Activated CD4-positive, alpha-beta T cell treated with anti-CD3 and anti-CD28 coated beads for 36 hours (primary cell): ENCODE measurements around the gene HOXD8. TPM values are rescaled to one million over a fixed set of nuclear protein-coding genes. Genes with fewer than 3 reads are reported as not detected.

Source experiments
- ATAC-seq: fragments of 200-7000 bp; cut with Tn5 transposase; one replicate; pipeline ENCODE4 v1.10.0; 2021; ENCODE audit warnings: mild to moderate bottlenecking, moderate library complexity
- CTCF ChIA-PET: fragments of 350-600 bp; sonication (Branson Sonifier 250); formaldehyde crosslinking; loops from one replicate; lab custom pipeline; 2021; ENCODE audit warnings: antibody characterized with exemption; lab: Charles Lee
- POLR2A ChIA-PET: fragments of 350-600 bp; sonication (Branson Sonifier 250); formaldehyde crosslinking; loops from one replicate; lab custom pipeline; 2021; ENCODE audit warnings: antibody characterized with exemption, inconsistent platforms; lab: Charles Lee
- DNase-seq: peaks from one replicate; pipeline ENCODE4 v3.0.0-alpha.2; 2020
- H3K27ac Mint-ChIP-seq: one replicate; pipeline ENCODE4 v1.8.0; 2021; ENCODE audit warnings: mixed read lengths
- H3K27me3 Mint-ChIP-seq: one replicate; pipeline ENCODE4 v1.8.0; 2021; ENCODE audit warnings: mixed read lengths
- H3K36me3 Mint-ChIP-seq: one replicate; pipeline ENCODE4 v1.8.0; 2021; ENCODE audit warnings: low read depth, mixed read lengths
- H3K4me1 Mint-ChIP-seq: one replicate; pipeline ENCODE4 v1.8.0; 2021; ENCODE audit warnings: mixed read lengths
- H3K4me3 Mint-ChIP-seq: one replicate; pipeline ENCODE4 v1.8.0; 2021; ENCODE audit warnings: mild to moderate bottlenecking, moderate library complexity, mixed read lengths
- H3K9me3 Mint-ChIP-seq: one replicate; pipeline ENCODE4 v1.8.0; 2021; ENCODE audit warnings: low read depth, mixed read lengths
- intact Hi-C, 2 experiments: fragments of 100-400 bp; cut with DNase I in 1 of 2; cut with micrococcal nuclease in 1 of 2; formaldehyde crosslinking; loops; one replicate each; pipeline versions ENCODE4 v1.14.2 to v1.15.1; 2022 to 2024; cut with DNase I, micrococcal nuclease
- total RNA-seq, 2 experiments: library from RNA; stranded (reverse); gene quantifications; one replicate each; pipeline ENCODE4 v1.2.3, GENCODE V29; 2021

HOXD8 gene
- total RNA-seq, 2 experiments from 2014 or later: not detected

DNA sequence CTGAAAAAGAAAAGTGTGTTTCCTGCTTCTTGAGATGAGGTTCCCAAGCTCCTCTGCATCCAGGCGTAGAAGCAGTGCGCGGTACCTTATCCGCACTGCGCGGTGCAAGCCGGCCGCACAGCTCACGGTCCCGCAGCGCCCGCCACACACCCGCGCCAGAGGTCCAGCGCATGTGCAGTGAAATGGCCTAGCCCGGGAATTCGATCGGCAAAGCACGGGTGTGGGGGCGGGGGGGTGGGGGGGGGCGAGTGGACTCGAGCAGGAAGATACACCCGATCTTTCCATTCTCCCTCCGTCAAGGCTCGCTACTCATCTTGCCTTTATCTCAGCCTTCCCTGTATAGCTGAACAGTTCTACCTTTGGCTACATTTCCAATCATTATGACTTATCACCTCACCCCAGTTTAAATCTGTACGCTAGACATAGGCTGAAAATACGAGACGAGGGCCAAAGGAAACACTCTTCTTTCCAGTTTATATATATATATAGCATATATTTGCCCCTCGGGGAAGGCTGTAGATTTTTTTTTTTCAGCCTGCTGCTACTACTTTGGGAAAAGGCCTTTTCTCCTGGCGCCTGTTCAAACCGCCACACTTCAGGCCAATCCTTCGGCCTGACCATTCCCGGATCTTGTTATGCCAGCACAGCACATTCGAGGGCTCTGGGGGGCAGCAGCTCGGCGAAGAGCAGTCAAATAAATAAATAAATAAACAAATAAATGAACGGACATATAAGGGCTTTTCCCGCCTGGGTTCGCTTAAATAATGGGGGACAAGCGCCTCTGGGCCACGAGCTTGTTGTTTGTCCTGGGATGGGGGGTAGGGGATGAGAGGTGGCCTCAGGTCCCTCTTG, 10.4 kb downstream of the HOXD8 start:
- Mint-ChIP-seq H3K9me3 (peaks cover 3% of the 10 kb centered on the region), H3K36me3 (no peaks in the 10 kb centered on the region), H3K4me3 (no peak overlapping the region), H3K27ac (no peak overlapping the region), H3K27me3 (peaks cover 78% of the 10 kb centered on the region), H3K4me1 (peaks cover 21% of the 10 kb centered on the region)
- CTCF ChIA-PET: interaction anchor here (0.5 to 3.7 kb wide), 24 partner anchors 8 to 1009 kb away, joined by 3 to 59 read pairs (median 5); partner anchors contain the start of gene HOXD4
- POLR2A ChIA-PET: interaction anchor here (0.6 kb wide), 1 partner anchor 308 kb away, joined by 3 read pairs; no protein-coding TSS in a partner anchor
- no peak for DNase-seq
- intact Hi-C loops: loop anchor here (1.0 to 5.0 kb wide), 7 partner anchors 32 to 1007 kb away; no protein-coding TSS in a partner anchor
- no peak for ATAC-seq

DNA sequence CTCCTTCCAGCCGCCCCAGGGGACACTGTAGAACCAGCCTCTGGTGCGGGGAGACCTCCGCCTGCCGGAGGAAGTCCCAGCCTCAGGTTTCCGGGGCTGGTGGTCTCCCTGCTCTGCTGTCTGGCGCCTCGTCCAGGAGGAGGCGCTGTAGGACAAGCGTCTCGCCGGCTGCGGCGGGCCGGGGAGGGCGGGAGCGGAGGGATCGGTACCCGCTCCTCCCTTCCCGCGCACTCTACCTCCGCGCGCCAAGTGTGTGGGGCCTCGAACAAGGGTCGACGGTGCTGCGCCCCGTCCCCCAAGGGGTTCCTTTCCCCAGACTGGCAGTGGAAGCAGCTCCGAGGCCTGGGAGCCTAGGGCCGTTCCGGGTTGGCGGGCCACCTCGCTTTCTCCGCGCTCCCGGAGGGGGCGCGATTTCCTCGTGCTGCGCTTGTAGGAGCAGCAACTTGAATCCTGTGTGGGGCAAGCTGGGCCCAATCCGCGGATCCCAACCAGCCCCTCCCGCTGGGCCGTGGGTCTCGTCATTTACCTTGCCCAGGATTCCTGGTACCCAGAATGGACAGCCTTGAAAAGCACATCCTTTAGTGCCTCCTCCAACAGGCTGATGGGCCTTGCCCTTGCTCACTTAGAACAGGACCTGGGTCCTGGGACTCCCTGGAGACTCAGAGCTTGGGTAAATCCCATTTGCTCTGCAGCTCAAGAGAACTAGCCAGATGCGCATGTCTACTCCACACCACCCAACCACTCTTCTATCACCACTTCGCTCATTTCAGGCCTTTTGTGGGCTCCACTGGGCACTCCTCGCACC, 11.2 kb downstream of the HOXD8 start:
- no peaks in the 10 kb centered on the region for H3K36me3 Mint-ChIP-seq
- POLR2A ChIA-PET: interaction anchor here (0.6 kb wide), 1 partner anchor 308 kb away, joined by 3 read pairs; no protein-coding TSS in a partner anchor
- H3K27me3 Mint-ChIP-seq: peaks cover 77% of the 10 kb centered on the region
- H3K4me1 Mint-ChIP-seq: peaks cover 17% of the 10 kb centered on the region
- no peak overlapping the region for H3K4me3 Mint-ChIP-seq
- peaks cover 3% of the 10 kb centered on the region for H3K9me3 Mint-ChIP-seq
- CTCF ChIA-PET: interaction anchor here (0.6 to 3.7 kb wide), 24 partner anchors 9 to 1008 kb away, joined by 3 to 59 read pairs (median 6); partner anchors contain the start of gene HOXD4
- ATAC-seq (peak; percentile 93), DNase-seq (peak; percentile 85)
- no peak overlapping the region for H3K27ac Mint-ChIP-seq
- intact Hi-C loops: loop anchor here (1.0 to 5.0 kb wide), 6 partner anchors 315 to 1007 kb away; no protein-coding TSS in a partner anchor

- intact Hi-C loops: loop anchor here in 1 of 2 experiments (5.0 kb wide), 2 partner anchors 675 to 1005 kb away; no protein-coding TSS in a partner anchor
These were observed 12.8 kb downstream of the HOXD8 start for GRCh38 chr2:176142281-176142680.

DNA sequence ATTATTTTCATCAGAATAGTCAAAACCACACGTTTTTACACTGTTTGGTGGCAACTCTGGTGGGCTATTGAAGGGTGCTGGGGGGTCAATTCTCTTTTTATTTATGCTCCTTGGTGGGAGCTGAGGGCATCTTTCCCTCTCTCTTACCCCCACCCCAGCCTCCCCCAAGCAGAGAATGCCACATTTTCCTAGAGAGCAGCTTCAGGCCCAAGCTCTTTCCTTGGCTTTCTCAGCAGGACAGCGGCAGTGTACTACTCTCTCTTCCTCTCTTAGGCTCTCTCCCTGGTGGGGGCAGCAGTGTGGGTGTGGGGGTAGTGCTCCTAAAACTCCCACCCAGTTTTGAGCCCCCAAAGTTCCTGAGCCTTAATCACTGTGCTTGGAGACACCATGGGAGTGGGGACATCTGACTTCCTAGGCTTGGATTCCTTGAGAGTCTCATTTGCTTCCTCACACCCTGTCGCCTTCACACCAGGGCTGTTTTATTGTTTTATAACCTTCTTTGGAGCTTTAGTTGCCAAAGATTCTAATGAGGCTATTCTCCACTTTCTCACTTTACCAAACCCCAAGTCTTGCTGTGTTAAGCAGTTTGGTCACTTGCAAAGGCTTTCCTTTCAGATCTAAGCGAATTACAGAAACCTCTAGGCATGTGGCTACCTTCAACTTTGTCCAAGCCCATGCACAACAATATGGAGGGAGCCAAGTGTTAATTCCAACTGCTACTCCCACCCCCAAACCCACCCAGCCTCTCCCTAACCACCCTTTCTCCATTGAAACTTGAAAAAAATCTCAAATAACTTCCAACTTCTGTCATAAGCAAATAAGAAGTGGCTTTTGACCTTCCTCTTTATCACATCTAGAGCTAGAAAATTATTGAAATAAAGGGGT, 15.8 kb downstream of the HOXD8 start:
- no peaks in the 10 kb centered on the region for H3K9me3 Mint-ChIP-seq
- H3K4me1 Mint-ChIP-seq: peaks cover 5% of the 10 kb centered on the region
- no peak overlapping the region for H3K27ac Mint-ChIP-seq
- no peak overlapping the region for H3K4me3 Mint-ChIP-seq
- no peak for ATAC-seq
- ChIA-PET CTCF (interaction anchor here (0.5 to 3.0 kb wide), 8 partner anchors 8 to 507 kb away, joined by 3 to 12 read pairs (median 4); partner anchors contain the start of gene HOXD8), POLR2A (interaction anchor here (0.6 kb wide), 1 partner anchor 27 kb away, joined by 4 read pairs; no protein-coding TSS in a partner anchor)
- intact Hi-C loops: no loop called here
- peaks cover 82% of the 10 kb centered on the region for H3K27me3 Mint-ChIP-seq
- H3K36me3 Mint-ChIP-seq: no peaks in the 10 kb centered on the region
- DNase-seq: no peak

More at GRCh38 chr2:176142281-176142680, 12.8 kb downstream of the HOXD8 start:
- ATAC-seq: no peak
- H3K36me3 Mint-ChIP-seq: no peaks in the 10 kb centered on the region
- H3K4me1 Mint-ChIP-seq: peaks cover 10% of the 10 kb centered on the region
- DNase-seq: no peak
- POLR2A ChIA-PET: no interaction called here
- H3K27ac Mint-ChIP-seq: no peak overlapping the region
- H3K9me3 Mint-ChIP-seq: peaks cover 3% of the 10 kb centered on the region
- H3K4me3 Mint-ChIP-seq: no peak overlapping the region
- CTCF ChIA-PET: interaction anchor here (3.0 kb wide), 1 partner anchor 510 kb away, joined by 12 read pairs; no protein-coding TSS in a partner anchor
- peaks cover 80% of the 10 kb centered on the region for H3K27me3 Mint-ChIP-seq

GRCh38 chr2:176146101-176146500, 16.6 kb downstream of the HOXD8 start:
- Mint-ChIP-seq H3K36me3 (no peaks in the 10 kb centered on the region), H3K4me3 (no peak overlapping the region), H3K27ac (no peak overlapping the region), H3K27me3 (peaks cover 87% of the 10 kb centered on the region), H3K9me3 (no peaks in the 10 kb centered on the region), H3K4me1 (peaks cover 6% of the 10 kb centered on the region)
- no peak for DNase-seq
- no peak for ATAC-seq
- CTCF ChIA-PET: interaction anchor here (0.5 to 2.6 kb wide), 3 partner anchors 11 to 19 kb away, joined by 3 to 9 read pairs (median 8); no protein-coding TSS in a partner anchor
- intact Hi-C loops: no loop called here
- POLR2A ChIA-PET: no interaction called here

DNA sequence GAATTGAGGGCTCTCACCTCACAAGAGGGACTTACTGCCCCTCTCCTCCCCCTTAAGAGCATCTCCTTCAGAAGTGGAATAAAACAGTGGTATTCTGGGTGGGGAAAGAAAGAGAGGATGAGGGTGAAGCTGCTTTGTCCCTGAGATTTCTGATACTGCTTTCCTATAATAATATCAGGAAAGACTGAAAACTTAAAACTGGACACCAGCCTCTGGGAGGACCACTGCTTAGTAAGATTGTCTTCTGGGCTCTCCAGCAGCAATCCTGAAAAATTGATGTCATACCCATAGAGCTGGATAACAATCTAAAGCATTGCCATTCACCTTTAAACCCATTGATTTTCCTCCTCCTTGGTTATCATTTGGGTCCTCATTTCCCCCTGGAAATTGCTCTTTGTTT, 17.1 kb downstream of the HOXD8 start:
- Mint-ChIP-seq H3K27ac (no peak overlapping the region), H3K27me3 (peaks cover 86% of the 10 kb centered on the region)

GRCh38 chr2:176147210-176147799, 17.8 kb downstream of the HOXD8 start:
- Mint-ChIP-seq H3K27me3 (peaks cover 81% of the 10 kb centered on the region), H3K36me3 (no peaks in the 10 kb centered on the region), H3K9me3 (no peaks in the 10 kb centered on the region), H3K4me3 (no peak overlapping the region), H3K27ac (no peak overlapping the region), H3K4me1 (peaks cover 6% of the 10 kb centered on the region)
- ChIA-PET POLR2A (no interaction called here), CTCF (interaction anchor here (0.6 to 2.6 kb wide), 3 partner anchors 21 to 1142 kb away, joined by 3 to 9 read pairs (median 3); no protein-coding TSS in a partner anchor)
- intact Hi-C loops: no loop called here
- DNase-seq: no peak
- no peak for ATAC-seq

More for the DNA sequence above, 17.1 kb downstream of the HOXD8 start:
- Mint-ChIP-seq H3K9me3 (no peaks in the 10 kb centered on the region), H3K36me3 (no peaks in the 10 kb centered on the region), H3K4me1 (peaks cover 6% of the 10 kb centered on the region), H3K4me3 (no peak overlapping the region)
- intact Hi-C loops: no loop called here
- ChIA-PET POLR2A (no interaction called here), CTCF (interaction anchor here (0.6 to 2.6 kb wide), 2 partner anchors 20 to 1143 kb away, joined by 3 to 9 read pairs; no protein-coding TSS in a partner anchor)
- no peak for DNase-seq
- ATAC-seq: no peak

DNA sequence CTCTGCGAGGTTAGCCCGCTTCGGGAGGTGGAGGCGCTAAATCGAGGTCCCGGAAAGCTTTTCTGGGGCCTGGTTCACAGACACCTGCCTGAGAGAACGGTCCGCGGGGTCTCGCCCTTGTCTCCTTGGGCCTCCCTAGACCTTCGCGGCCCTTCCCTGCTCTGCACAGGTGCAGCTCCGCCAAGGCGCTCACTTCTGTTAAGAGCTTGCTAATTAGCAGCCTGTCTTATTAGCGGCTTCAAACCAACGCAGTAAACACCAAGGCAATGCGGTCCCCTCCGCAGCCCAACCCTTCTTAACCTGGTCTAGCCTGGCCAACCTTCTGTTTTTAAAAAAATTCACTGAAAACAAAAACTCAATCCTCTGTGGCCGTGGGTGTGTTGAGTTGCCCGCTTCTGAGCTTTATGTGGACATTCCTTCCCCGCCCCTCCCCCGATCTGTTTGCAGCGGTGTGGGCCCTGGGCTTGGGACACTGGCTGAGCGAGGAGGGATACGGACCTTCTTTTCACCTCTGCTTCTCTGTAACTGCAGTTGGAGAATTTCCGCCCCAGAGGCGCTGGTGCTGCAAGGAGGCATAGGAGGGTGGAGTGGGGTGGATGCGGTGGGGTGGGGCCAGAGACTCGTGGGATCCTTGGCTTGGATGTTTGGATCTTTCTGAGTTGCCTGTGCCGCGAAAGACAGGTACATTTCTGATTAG, 18.4 kb downstream of the HOXD8 start:
- Mint-ChIP-seq H3K27ac (no peak overlapping the region), H3K9me3 (no peaks in the 10 kb centered on the region), H3K27me3 (peaks cover 83% of the 10 kb centered on the region), H3K4me3 (no peak overlapping the region), H3K4me1 (peaks cover 6% of the 10 kb centered on the region), H3K36me3 (no peaks in the 10 kb centered on the region)
- ChIA-PET CTCF (interaction anchor here (0.6 to 2.6 kb wide), 2 partner anchors 21 to 42 kb away, joined by 3 to 9 read pairs; no protein-coding TSS in a partner anchor), POLR2A (no interaction called here)
- ATAC-seq (no peak), DNase-seq (no peak)
- intact Hi-C loops: no loop called here

- POLR2A ChIA-PET: no interaction called here
- H3K27me3 Mint-ChIP-seq: peaks cover 81% of the 10 kb centered on the region
- intact Hi-C loops: no loop called here
- no peak overlapping the region for H3K27ac Mint-ChIP-seq
- CTCF ChIA-PET: interaction anchor here (2.6 kb wide), 1 partner anchor 22 kb away, joined by 9 read pairs; no protein-coding TSS in a partner anchor
- ATAC-seq (no peak), DNase-seq (no peak)
- H3K36me3 Mint-ChIP-seq: no peaks in the 10 kb centered on the region
- peaks cover 6% of the 10 kb centered on the region for H3K4me1 Mint-ChIP-seq
- no peak overlapping the region for H3K4me3 Mint-ChIP-seq
- H3K9me3 Mint-ChIP-seq: no peaks in the 10 kb centered on the region
These were observed 19.4 kb downstream of the HOXD8 start for GRCh38 chr2:176148751-176149421.
